Measurements from ENCODE around the gene TRAF3IP1.

- TF ChIP-seq CTCF (IDR thresholded peaks at IDR 0.05 in 8 of 11, conservative IDR thresholded peaks at IDR 0.05 in 3 of 11) (no peak), POLR2A (IDR thresholded peaks at IDR 0.05) (no peak)
Observed at GRCh38 chr2:238422940-238423339, 102.6 kb downstream of the TRAF3IP1 start.

Data from spleen (tissue), 7 donors.